GM21526 (cell line): ENCODE data around the gene RFX2.
"Not testable (repeated sequence)": the region's sequence is repeated elsewhere in the genome, so short reads cannot be mapped to it uniquely, and the experiment has no call there.

Experiments used
- ATAC-seq: cut with Tn5 transposase; IDR thresholded peaks from one replicate; pipeline ENCODE4 v1.9.1; 2021; ENCODE audit warnings: moderate library complexity; ENCODE audit not compliant: unreplicated experiment, low FRiP score

Gene RFX2

DNA sequence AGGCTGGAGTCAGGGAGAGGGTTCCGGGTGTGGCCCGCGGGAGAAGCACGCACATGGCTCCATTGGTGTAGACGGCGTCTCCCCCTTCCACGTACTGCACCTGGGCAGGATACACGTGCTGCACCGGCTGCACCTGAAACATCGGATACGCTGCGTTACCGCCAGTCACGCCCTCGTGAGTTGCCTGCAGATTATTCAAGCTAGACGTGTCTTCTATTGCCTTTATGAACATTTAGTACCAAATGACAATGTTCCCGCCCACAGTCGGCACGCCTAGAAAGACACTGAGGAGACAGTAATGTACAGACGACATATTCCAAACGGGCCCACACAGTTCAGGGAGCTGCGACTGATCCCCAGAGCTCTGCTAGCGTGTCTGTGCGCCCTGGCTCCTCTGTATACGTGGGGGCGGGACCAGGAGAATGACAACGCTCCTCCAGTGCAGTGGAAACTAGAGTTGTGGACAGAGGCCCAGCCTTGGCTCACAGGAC lies 68.3 kb downstream of the RFX2 start:
- ATAC-seq, result no peak

DNA sequence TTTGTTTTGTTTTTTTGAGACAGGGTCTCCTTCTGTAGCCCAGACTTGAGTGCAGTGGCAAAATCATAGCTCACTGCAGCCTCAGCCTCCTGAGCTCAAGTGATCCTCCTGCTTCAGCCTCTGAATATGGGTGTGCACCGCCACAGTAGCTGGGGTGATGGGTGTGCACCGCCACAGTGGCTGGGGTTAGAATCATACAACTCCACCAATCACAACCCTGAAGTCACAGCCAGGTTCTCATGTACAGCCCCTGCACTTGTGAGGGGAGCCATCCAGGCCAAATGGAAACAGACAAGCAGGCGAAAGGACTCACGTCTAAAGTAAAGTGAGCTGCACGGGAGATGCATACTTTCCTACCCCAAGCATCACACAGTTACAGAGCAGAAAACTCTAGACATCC lies 69.2 kb downstream of the RFX2 start:
- ATAC-seq, result no peak

DNA sequence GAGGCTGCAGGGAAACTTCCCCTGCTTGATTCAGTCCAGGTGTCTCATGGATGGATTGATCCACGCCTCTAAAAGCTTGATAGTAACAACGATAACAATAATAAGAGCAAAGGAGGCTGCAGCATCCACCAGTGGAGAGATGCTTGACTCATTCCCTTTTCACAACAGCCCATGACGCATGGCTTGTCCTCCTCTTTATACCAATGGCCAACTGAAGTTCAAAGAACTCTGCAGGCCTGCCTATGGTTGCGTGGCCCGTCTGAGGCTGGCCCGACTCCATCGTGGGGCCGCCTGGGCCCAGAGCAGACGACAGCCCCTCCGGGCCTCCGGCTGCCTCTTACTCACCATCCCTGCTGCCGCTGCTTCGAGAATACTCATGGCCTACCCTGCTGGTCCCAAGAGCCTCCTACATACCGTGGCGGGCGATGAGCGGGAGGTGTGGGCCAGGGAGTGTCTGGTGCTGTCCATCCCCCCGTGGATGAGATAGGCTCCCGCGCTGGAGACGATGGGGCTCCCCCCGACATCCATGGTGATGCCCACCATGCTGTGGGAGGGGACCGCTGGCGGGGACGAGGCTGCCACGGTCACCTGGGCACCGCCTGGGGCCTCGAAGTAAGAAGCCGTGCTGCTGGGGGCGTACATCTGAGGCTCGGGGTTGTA lies 70.6 kb downstream of the RFX2 start:
- ATAC-seq, result no peak

DNA sequence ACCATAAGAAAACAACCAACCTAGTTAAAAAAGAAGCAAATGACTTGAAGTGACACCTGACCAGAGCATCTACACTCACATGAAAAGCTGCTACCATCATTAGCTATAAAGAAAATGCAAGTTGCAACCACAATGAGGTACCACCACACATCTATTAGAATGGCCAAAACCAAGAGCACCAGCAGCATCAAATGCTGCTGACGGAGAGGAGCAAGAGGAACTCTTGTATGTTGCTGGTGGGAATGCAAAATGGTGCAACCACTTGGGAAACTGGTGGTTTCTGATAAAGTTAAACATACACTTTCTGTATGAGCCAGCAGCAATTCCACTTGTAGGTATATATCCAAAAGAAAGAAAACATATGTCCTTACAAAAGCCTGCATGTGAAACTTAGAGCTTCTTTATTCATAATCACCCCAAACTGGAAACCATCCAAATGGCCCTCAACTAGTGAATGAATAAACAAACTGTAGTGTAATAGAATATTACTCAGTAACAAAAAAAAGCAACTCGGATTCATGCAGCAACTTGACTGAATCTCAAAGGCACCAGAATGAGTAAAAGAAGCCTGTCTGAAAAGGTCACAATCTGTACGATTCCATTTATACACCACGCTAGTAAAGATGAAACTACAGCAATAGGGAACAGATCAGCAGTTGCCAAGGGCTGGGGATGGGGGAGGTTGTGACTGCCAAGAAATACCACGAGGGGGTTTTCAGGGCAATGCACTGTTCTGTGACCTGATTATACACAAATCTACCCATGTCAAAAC lies 71.5 kb downstream of the RFX2 start:
- no peak for ATAC-seq

DNA sequence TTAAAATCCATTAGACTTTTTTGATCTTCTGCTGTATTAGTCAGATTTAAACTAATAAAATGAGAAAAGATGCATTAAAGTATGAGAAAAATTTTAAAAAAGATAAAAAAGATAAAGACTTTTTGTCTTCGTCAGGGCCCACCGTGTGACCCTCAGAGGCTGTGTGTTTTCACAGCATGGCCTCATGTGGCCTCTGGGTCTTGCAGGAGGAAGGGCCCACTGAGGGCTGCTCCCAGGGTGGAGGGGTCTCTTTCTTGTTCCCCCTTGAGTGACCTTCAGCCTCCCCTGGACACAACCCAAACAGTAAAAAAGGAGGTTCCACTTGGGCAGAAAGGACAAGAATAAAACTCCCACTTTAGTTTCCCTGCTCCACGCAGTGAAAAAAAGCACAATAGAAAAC lies 75.3 kb downstream of the RFX2 start:
- ATAC-seq, result no peak

DNA sequence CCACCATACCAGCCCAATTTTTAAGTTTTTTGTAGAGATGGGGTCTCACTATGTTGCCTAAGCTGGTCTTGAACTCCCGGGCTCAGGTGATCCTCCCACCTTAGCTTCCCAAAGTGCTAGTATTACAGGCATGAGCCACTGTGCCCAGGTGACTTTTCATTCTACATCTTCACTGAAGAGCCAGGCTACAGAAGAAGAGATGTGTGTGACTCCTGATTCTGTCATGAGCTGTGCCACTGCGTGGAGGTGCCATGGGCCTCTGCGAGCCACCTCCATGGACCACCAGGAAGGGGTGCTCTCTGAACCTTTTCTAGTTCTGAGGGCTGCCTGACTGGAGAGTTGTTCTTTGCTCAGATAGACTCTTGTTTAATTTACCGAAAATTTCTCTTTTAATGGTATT lies 75.8 kb downstream of the RFX2 start:
- ATAC-seq, result no peak

DNA sequence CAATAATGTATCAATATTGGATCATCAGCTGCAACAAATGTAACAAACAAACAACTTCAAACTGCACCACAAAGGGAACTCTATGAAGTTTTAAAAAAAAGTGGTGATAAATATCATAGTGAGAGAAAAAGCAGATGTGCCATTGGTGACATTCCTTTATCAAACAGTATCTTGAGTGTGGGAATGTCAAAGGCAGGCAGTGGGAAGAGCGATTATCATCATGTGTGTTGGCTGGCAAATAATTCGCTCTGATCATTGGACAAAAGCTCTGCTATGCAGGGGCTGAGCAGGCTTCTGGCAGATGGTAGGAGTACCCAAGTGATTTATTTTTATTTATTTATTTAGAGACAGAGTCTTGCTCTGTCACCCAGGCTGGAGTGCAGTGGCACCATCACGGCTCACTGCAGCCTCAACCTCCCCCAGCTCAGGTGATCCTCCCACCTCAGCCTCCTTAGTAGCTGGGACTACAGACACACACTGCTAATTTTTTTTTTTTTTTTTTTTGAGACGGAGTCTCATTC lies 76.5 kb downstream of the RFX2 start:
- no peak for ATAC-seq

DNA sequence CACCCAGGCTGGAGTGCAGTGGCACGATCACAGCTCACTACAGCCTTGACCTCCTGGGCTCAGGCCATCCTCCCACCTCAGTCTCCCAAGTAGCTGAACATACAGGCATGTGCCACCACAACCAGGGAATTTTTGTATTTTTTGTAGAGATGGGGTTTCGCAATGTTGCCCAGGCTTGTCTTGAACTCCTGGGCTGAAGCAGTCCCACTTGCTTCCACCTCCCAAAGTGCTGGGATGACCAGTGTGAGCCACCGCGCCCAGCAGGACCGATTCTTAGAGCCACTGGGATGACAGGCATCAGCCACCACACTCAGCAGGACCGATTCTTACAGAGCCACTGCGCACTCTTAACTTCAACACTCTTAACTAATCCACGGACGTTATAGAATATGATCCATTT lies 77.5 kb downstream of the RFX2 start:
- no peak for ATAC-seq

DNA sequence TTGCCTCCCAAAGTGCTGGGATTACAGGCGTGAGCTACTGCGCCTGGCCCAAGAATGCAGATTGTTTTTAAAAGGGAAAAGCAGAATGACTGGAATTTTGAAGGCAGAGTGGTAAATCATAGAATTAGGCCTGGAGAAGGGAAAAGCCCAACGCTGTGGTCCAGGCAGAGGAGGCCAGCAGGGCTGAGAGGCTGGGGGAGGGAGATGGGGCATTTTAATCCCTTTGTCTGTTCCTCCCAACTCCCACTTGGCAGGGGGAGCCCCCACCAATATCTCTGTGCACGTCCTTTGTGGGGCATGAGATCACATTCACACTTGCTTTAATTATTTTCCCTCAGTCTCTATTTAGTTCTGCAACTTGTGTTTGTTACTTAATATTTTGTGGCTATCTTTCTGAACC lies 77.9 kb downstream of the RFX2 start:
- no peak for ATAC-seq

DNA sequence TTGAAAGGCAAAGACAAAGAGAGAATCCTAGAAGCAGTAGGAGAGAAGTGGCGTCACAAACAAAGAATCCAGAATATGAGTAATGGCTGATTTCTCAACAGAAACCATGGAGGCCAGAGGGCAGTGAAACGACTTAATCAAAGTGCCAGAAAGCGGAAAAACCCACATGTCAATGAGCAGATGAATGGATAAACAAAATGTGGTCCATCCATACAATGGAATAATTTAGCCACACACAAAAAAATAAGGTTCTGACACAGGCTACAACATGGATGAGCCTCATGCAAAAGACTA lies 80.1 kb downstream of the RFX2 start:
- no peak for ATAC-seq

DNA sequence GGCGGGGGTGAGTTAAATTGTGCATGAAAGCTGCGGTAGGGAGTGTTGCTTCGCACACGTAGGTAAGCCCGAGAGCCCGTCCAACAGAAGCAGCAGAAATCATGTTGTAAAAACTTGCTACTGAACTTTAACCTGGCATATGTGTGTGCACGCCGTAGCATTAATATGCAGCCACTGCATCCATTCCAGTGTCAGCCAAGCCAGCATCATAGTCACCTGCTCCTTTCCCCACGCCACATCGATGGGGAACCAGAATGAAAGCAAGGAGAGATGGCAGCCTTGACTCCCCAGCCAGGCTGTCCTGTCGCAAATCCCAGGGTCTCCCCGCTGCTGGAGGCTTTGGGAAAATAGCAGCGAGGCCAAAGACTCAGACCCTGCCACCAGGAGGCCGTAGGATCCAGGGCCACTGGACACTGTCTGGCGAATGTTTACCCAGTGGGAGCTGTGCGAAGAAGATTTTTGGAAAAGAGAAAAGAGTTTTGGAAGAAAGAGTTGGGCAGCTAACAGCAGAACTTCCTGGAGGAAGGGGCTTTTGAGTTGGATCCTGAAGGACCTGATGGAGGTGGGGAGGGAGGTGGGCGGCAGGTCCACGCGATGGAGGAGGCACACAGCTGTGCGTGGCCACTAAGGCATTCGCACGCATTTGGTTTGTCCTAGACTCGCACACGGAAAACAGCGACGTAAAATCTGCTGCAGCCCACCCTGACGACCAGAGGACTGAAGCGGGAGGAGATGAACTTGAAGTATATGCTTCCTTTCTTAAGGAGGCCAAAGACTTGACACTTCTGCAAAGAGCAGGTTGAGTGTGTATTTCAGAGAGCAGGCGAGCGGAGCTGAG lies 83.7 kb downstream of the RFX2 start:
- no peak for ATAC-seq

DNA sequence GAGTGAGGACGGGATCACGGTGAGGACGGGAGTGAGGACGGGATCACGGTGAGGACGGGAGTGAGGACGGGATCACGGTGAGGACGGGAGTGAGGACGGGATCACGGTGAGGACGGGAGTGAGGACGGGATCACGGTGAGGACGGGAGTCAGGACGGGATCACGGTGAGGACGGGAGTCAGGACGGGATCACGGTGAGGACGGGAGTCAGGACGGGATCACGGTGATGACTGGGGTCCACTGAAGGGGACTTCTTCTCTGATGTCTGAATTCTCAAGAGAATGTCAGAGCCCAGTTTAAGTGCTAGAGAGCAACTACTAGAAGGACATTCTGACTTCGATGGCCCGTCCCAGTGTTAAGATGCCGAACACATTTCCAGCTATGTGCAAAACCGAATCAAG lies 85.5 kb downstream of the RFX2 start:
- ATAC-seq, result not testable (repeated sequence)

DNA sequence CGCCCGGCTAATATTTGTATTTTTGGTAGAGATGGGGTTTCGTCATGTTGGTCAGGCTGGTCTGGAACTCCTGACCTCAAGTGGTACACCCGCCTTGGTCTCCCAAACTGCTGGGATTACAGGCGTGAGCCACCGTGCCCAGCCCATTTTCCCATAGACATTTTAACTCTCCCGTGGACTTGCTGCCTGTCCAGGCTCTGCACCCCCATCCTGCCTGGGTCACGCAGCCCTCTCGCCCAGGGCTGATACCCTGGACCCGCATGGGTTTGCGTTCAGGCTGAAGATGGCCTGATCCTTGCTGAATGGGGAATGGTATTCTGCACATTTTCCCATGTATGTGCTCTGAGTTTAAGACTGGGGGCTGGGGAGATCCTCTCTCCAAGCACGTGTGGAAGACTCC lies 86.4 kb downstream of the RFX2 start:
- no peak for ATAC-seq

DNA sequence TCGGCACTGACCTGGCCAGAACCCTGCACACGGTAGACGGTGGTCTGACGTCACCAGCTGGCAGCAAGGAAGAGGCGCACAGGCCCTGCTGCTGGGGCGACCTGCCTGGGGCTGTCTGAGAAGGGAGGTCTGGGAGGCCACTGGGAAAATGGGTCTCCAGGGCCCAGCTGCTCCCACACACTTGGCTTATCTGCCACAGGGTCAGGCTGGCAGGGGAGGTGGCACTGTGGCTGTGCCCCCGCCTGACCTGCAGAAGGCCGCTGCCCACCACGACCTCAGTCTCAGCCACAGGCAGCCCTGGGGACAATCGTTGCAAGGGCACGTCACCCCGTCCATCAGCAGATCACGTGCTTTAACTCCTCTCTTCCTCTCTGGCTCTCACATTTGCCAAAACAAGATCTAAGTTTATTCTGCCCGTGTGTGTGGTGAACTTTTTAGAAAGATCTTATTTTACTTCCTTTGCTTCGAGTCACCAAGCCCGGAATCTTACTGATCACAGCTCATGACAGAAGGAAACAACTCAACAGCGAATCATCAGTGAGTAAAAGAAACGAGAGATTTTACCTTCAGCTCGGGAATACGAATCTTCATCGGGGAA lies 87.1 kb downstream of the RFX2 start:
- ATAC-seq, result no peak

DNA sequence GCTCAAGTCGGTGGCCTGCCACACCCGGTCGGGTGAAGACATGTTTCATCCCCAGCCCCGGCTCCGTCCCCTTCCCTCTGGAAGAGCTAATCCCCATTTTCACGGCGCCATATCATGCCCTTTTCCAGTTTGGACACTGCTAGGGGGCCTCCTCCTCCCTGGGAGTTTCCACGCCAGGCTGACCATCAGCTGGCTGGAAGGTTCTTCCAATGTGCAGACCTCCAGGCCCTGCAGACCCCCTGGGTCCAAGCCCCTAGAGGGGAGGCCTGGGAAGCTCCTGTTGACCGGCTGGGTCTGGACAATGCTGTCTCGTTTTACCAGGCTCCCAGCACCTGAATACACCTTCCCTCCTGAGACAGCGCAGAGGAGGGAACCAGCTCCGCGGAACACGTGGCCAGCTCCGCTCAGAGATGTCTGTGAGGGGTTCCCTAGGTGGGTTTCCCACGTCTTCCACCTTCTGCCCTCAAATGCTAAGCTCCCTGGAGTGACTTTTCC lies 87.7 kb downstream of the RFX2 start:
- no peak for ATAC-seq

DNA sequence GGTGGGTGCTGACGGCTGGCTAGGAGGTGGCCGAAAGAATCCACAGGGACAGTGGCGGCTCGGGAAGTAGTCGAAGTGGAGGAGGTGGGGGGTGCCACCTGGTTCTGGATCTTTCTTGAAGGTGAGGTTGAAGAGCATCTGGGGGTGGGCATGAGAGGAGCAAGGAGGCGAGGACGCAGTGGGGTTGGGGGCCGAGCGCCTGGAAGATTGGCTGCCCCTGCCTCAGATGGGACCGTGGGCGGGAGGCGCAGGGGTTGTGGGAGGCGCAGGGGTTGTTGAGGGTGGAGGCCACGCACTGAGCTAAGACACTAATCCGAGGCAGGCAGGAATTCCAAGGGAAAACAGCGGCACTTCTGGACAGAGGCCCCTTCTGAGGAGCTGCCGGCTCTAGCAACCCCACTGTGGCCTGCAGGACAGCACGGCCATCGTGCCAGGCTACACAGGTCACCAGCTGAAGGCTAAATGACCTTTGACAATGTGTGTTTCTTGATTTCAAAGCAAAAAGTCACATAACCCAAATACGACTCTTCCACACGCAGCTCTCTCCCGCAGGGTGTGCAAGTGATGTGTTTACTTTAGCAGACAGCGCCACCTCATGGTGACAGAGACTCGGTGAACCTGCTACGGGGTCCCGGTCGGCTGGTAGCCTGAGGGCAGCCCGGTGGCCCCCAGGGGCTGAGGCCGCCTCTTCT lies 88.3 kb downstream of the RFX2 start:
- ATAC-seq, result no peak

DNA sequence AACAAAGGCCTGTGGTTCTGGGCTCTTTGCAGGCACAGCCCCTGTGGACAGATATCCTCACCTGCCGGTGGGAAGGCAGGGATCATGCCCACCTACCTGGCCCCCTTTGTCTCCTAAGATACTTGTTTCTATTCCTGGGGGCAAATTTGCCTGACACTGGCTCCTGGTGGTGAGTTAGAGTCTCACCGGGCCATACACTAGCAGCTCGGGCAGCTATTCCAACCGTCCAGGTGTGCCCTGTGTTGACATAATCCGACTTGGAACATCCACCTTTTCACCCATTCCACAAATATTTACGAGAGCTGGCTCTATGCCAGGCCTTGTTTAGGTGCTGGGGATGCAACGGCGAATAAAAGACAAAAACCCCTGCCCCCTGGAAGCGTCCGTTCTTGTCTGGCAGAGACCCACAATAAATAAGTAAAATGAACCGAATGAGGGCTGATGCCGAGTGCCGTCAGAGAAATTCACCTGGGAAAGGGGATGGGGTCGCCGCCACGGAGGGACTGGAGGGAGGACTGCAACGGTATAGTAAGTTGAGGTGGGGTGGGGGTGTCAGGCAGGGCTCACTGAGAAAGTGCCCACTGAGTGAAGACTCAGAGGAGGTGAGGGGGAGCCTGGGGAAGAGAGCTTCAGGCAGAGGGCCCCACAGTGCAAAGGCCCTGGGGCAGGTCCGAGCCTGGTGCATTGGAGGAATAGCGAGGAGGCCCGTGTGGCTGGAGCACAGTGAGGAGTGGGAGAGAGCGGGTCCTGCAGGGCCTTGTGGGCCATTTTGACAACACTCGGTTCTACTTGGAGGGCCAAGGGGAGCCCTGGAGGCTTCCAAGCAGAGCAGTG lies 89.1 kb downstream of the RFX2 start:
- no peak for ATAC-seq

DNA sequence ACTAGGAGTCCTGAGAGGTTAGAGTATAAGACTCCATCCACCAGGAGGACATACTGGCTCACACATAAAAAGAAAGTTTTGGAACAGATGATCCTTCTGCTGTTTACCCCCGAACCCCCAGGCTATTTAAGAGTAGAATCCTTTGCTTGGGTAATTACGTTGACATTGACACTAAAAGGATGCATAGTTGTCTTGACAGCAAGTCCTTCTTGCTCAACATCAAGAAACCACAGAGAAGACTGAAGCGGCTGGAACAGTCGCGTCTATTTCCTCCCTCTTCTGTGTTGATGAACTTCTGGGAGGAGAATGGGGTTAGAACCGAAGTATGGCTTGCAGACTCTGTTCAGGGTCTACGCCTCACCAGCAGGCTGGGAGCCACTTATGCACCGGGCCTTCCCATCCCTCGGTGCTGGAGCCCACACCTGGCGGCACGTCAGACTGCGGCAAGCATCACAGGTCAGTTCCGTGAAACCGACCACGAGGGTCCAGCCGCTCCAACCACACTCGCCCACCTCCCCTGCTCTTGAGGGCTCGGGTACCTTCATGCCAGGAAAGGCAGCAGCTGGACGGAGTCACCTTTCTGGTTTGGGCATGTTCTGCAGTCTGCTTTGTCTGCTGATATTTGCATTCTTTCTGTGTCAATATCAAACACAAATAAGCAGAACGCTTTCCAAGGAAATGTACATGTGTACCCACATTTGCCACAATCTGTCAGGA lies 90.0 kb downstream of the RFX2 start:
- no peak for ATAC-seq

DNA sequence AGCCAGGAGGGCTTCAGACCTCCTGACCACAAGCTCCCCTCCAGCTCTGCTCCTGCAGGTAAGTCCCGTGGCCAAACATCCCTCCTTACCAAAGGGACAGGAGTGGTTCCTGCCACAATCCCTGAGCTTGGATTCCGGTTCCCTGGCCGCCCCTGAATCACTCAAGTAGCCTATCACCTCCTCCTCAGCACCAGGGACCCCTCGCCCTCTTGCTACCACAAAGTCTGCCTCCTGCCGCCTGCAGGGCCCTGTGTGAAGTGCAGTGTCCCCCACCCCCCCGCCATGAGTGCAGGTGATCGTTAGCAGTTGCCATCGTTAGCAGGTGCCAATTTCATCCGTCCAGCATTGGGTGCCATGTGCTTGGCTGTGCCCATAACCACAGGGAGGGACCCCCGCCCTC lies 91.5 kb downstream of the RFX2 start:
- no peak for ATAC-seq
